Measurements from ENCODE around the gene LGALS3BP. TPM values are rescaled to one million over a fixed set of nuclear protein-coding genes. Genes with fewer than 3 reads are reported as not detected.

LGALS3BP gene
- total and polyA plus RNA-seq, 2 of the 13 experiments (the other 11 are each of a cell fraction or from before 2014, with no cell fraction given), result 137 to 332 TPM

DNA sequence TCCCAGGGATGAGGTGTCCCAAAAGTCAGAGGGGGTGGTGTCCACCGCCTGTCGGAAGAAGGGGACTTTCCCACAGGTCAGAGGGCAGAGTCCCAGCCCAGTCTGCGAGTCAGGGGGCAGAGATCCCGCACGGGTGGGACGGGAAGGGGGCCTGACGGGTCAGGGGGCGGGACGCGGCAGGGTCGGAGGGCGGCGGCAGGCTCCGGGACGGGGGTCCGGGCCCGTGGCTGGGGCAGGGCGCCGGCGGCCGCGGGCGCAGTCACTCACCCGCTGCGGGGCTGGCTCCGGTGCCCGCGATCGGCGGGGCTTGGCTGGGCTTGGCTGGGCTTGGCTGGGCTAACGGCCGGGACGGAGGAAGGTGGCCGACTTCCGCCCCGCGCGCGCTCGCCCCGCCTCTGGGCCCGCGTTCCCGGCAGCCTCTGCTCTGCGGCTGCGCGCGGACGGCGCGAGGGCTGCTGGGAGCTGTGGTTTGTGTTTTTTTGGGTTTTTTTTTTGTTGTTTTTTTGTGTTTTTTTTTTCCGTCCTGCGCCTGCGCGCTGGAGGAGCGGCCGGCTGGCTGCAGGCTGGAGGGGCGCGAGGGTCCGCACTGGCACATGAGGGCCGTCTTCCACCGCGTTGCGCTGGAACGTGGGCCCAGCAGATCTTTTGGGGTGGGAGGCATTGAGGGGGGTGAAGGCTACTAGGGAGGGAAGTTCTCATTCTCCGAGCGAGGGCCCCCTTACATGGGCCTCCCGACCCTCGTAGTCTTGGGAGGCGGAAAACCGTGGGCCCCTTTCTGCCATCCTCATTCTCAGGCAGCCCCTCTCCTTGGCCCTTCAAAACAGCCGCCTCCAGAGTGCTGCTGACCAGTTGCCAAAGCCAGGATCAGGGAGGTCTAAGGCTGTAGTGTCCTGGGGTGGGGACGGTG lies 29.9 kb upstream of the LGALS3BP start, which contains the start of gene CANT1 (continued):
- TF ChIP-seq, protein P1, sequence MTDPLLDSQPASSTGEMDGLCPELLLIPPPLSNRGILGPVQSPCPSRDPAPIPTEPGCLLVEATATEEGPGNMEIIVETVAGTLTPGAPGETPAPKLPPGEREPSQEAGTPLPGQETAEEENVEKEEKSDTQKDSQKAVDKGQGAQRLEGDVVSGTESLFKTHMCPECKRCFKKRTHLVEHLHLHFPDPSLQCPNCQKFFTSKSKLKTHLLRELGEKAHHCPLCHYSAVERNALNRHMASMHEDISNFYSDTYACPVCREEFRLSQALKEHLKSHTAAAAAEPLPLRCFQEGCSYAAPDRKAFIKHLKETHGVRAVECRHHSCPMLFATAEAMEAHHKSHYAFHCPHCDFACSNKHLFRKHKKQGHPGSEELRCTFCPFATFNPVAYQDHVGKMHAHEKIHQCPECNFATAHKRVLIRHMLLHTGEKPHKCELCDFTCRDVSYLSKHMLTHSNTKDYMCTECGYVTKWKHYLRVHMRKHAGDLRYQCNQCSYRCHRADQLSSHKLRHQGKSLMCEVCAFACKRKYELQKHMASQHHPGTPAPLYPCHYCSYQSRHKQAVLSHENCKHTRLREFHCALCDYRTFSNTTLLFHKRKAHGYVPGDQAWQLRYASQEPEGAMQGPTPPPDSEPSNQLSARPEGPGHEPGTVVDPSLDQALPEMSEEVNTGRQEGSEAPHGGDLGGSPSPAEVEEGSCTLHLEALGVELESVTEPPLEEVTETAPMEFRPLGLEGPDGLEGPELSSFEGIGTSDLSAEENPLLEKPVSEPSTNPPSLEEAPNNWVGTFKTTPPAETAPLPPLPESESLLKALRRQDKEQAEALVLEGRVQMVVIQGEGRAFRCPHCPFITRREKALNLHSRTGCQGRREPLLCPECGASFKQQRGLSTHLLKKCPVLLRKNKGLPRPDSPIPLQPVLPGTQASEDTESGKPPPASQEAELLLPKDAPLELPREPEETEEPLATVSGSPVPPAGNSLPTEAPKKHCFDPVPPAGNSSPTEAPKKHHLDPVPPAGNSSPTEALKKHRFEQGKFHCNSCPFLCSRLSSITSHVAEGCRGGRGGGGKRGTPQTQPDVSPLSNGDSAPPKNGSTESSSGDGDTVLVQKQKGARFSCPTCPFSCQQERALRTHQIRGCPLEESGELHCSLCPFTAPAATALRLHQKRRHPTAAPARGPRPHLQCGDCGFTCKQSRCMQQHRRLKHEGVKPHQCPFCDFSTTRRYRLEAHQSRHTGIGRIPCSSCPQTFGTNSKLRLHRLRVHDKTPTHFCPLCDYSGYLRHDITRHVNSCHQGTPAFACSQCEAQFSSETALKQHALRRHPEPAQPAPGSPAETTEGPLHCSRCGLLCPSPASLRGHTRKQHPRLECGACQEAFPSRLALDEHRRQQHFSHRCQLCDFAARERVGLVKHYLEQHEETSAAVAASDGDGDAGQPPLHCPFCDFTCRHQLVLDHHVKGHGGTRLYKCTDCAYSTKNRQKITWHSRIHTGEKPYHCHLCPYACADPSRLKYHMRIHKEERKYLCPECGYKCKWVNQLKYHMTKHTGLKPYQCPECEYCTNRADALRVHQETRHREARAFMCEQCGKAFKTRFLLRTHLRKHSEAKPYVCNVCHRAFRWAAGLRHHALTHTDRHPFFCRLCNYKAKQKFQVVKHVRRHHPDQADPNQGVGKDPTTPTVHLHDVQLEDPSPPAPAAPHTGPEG (CRISPR knock-in tag; IDR thresholded peaks at IDR 0.05), result peak; percentile 78; the same call in 1 of the 2 replicates
- peak; percentile 56; the same call in 1 of the 2 replicates for TF ChIP-seq ZNF768 (CRISPR knock-in tag; IDR thresholded peaks at IDR 0.05)
- TF ChIP-seq, protein P2, sequence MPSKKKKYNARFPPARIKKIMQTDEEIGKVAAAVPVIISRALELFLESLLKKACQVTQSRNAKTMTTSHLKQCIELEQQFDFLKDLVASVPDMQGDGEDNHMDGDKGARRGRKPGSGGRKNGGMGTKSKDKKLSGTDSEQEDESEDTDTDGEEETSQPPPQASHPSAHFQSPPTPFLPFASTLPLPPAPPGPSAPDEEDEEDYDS (CRISPR knock-in tag; IDR thresholded peaks at IDR 0.05), result peak; percentile 38
- no peak for TF ChIP-seq ZBTB3 (CRISPR knock-in tag; IDR thresholded peaks at IDR 0.05; ENCODE audit: borderline replicate concordance, low read depth)
- no peak for TF ChIP-seq ASH2L (IDR thresholded peaks at IDR 0.05; ENCODE audit: insufficient read length, low read depth, low read length)
- no peak for TF ChIP-seq ZNF296 (CRISPR knock-in tag; conservative IDR thresholded peaks at IDR 0.05)
- TF ChIP-seq MLLT10 (CRISPR knock-in tag; IDR thresholded peaks at IDR 0.05), result no peak
- no peak for TF ChIP-seq HMG20A (CRISPR knock-in tag; IDR thresholded peaks at IDR 0.05; ENCODE audit: borderline replicate concordance)
- TF ChIP-seq, protein P3, sequence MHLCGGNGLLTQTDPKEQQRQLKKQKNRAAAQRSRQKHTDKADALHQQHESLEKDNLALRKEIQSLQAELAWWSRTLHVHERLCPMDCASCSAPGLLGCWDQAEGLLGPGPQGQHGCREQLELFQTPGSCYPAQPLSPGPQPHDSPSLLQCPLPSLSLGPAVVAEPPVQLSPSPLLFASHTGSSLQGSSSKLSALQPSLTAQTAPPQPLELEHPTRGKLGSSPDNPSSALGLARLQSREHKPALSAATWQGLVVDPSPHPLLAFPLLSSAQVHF (CRISPR knock-in tag; IDR thresholded peaks at IDR 0.05), result no peak
- TF ChIP-seq, protein P4, sequence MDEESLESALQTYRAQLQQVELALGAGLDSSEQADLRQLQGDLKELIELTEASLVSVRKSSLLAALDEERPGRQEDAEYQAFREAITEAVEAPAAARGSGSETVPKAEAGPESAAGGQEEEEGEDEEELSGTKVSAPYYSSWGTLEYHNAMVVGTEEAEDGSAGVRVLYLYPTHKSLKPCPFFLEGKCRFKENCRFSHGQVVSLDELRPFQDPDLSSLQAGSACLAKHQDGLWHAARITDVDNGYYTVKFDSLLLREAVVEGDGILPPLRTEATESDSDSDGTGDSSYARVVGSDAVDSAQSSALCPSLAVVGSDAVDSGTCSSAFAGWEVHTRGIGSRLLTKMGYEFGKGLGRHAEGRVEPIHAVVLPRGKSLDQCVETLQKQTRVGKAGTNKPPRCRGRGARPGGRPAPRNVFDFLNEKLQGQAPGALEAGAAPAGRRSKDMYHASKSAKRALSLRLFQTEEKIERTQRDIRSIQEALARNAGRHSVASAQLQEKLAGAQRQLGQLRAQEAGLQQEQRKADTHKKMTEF (CRISPR knock-in tag; IDR thresholded peaks at IDR 0.05), result peak; percentile 83
- peak; percentile 72 for TF ChIP-seq ELF3 (CRISPR knock-in tag; IDR thresholded peaks at IDR 0.05)
- peak; percentile 72 for TF ChIP-seq HNRNPK (IDR thresholded peaks at IDR 0.05; ENCODE audit: low read depth, low read length, poor library complexity, severe bottlenecking)
- TF ChIP-seq NCOR1 (IDR thresholded peaks at IDR 0.05; ENCODE audit: borderline replicate concordance, low read length), result no peak
- peak; percentile 71; the same call in 1 of the 2 replicates for TF ChIP-seq PCBP1 (IDR thresholded peaks at IDR 0.05; ENCODE audit: borderline replicate concordance, low read depth, low read length)
- no peak for TF ChIP-seq HNRNPUL1 (IDR thresholded peaks at IDR 0.05; ENCODE audit: low read depth, low read length)
- peak; percentile 71; the same call in 1 of the 2 replicates for TF ChIP-seq ERF (CRISPR knock-in tag; IDR thresholded peaks at IDR 0.05)
- peak; percentile 31 for TF ChIP-seq MED8 (CRISPR knock-in tag; IDR thresholded peaks at IDR 0.05; ENCODE audit: insufficient replicate concordance)
- peak; percentile 81; the same call in 1 of the 2 replicates for TF ChIP-seq REPIN1 (CRISPR knock-in tag; IDR thresholded peaks at IDR 0.05; ENCODE audit: borderline replicate concordance, low read depth)
- TF ChIP-seq TAF1 (CRISPR knock-in tag; IDR thresholded peaks at IDR 0.05), result peak; percentile 63
- no peak for TF ChIP-seq ZNF180 (CRISPR knock-in tag; IDR thresholded peaks at IDR 0.05; ENCODE audit: borderline replicate concordance, low read depth)

All from HepG2 (cell line).